ENCODE data around the gene RAD52.

DNA sequence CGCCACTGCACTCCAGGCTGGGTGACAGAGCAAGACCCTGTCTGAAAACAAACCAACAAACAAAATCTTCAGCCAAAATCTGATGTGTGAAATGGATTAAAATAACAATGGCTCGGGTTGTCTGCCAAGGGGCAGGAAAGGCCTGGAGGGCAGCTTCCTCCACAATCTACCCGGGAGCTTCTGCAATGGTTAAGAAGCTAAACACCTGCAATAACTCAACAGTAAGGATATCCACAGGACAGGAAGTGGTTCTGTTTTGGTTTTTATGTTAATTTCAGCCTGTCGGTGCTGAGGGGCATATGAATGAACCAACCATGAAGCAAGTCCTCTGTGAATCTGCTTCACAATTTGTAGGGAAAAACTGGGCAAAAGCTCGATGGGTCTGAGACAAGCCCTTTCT, 34.4 kb downstream of the RAD52 start:
- TF ChIP-seq, protein P1, sequence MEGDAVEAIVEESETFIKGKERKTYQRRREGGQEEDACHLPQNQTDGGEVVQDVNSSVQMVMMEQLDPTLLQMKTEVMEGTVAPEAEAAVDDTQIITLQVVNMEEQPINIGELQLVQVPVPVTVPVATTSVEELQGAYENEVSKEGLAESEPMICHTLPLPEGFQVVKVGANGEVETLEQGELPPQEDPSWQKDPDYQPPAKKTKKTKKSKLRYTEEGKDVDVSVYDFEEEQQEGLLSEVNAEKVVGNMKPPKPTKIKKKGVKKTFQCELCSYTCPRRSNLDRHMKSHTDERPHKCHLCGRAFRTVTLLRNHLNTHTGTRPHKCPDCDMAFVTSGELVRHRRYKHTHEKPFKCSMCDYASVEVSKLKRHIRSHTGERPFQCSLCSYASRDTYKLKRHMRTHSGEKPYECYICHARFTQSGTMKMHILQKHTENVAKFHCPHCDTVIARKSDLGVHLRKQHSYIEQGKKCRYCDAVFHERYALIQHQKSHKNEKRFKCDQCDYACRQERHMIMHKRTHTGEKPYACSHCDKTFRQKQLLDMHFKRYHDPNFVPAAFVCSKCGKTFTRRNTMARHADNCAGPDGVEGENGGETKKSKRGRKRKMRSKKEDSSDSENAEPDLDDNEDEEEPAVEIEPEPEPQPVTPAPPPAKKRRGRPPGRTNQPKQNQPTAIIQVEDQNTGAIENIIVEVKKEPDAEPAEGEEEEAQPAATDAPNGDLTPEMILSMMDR (IDR thresholded peaks at IDR 0.05 in 4 of 5, conservative IDR thresholded peaks at IDR 0.05 in 1 of 5): no peak
- TF ChIP-seq POLR2A (IDR thresholded peaks at IDR 0.05): no peak

Data from gastrocnemius medialis (tissue), 4 donors.